Neural cell (in vitro differentiated cells): ENCODE measurements around the gene ZMYND19.

Experiments
- CTCF ChIP-seq: fragments of 450-650 bp; IDR thresholded peaks from 2 replicates; pipeline ENCODE4 v1.5.1; 2014; ENCODE audit warnings: antibody characterized with exemption, mild to moderate bottlenecking, moderate library complexity; ENCODE audit not compliant: poor library complexity, severe bottlenecking
- EP300 ChIP-seq: fragments of 450-650 bp; conservative IDR thresholded peaks from 2 replicates; pipeline ENCODE4 v1.6.1; 2014; ENCODE audit warnings: antibody characterized with exemption, mild to moderate bottlenecking, moderate library complexity; ENCODE audit not compliant: poor library complexity, severe bottlenecking
- MXI1 ChIP-seq: fragments of 450-650 bp; conservative IDR thresholded peaks from 2 replicates; pipeline ENCODE4 v1.6.1; 2014; ENCODE audit warnings: antibody characterized with exemption, mild to moderate bottlenecking; ENCODE audit not compliant: poor library complexity, severe bottlenecking
- POLR2AphosphoS5 ChIP-seq: IDR thresholded peaks from 2 replicates; pipeline ENCODE4 v1.6.1; 2012
- RAD21 ChIP-seq: fragments of 450-650 bp; conservative IDR thresholded peaks from 2 replicates; pipeline ENCODE4 v1.6.1; 2014; ENCODE audit warnings: antibody characterized with exemption, mild to moderate bottlenecking, moderate library complexity
- SMC3 ChIP-seq: fragments of 450-650 bp; conservative IDR thresholded peaks from 2 replicates; pipeline ENCODE4 v1.6.1; 2014; ENCODE audit warnings: antibody characterized with exemption, mild to moderate bottlenecking, moderate library complexity; ENCODE audit not compliant: poor library complexity

- TF ChIP-seq CTCF: no peak
- no peak for TF ChIP-seq EP300
- TF ChIP-seq MXI1: no peak
- TF ChIP-seq SMC3: no peak
- TF ChIP-seq RAD21: no peak
- TF ChIP-seq POLR2AphosphoS5: no peak
These were observed 36.0 kb downstream of the ZMYND19 start for GRCh38 chr9:137554349-137554748.
